PC-3 (cell line): ENCODE data around the gene VRK3.

Source experiments
- EZH2 ChIP-seq: fragments of 300-600 bp; sonication (generic); IDR thresholded peaks from one replicate; pipeline ENCODE4 v1.6.1; 2017; ENCODE audit warnings: antibody characterized with exemption, mild to moderate bottlenecking, low read length; ENCODE audit not compliant: unreplicated experiment
- EZH2phosphoT487 ChIP-seq: fragments of 300-600 bp; sonication (generic); IDR thresholded peaks from 2 replicates; pipeline ENCODE4 v1.6.1; 2018; ENCODE audit warnings: mild to moderate bottlenecking, antibody characterized with exemption, low read length, borderline replicate concordance
- TF ChIP-seq, protein P1 (sequence below): fragments of 300-600 bp; sonication (generic); conservative IDR thresholded peaks from 2 replicates; pipeline ENCODE4 v1.5.1; 2017; ENCODE audit warnings: antibody characterized with exemption, low read depth, mild to moderate bottlenecking, low read length

- TF ChIP-seq, protein P1, sequence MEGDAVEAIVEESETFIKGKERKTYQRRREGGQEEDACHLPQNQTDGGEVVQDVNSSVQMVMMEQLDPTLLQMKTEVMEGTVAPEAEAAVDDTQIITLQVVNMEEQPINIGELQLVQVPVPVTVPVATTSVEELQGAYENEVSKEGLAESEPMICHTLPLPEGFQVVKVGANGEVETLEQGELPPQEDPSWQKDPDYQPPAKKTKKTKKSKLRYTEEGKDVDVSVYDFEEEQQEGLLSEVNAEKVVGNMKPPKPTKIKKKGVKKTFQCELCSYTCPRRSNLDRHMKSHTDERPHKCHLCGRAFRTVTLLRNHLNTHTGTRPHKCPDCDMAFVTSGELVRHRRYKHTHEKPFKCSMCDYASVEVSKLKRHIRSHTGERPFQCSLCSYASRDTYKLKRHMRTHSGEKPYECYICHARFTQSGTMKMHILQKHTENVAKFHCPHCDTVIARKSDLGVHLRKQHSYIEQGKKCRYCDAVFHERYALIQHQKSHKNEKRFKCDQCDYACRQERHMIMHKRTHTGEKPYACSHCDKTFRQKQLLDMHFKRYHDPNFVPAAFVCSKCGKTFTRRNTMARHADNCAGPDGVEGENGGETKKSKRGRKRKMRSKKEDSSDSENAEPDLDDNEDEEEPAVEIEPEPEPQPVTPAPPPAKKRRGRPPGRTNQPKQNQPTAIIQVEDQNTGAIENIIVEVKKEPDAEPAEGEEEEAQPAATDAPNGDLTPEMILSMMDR = no peak
- TF ChIP-seq EZH2phosphoT487 (no peak), EZH2 (no peak)
Measured at GRCh38 chr19:50020481-50020880, 4.7 kb downstream of the VRK3 start.
